Amniotic stem cell (primary cell): Measurements from ENCODE around the gene ACTR5.

Experiments
- DNase-seq: peaks from one replicate; lab custom pipeline; 2025; lab: John Stamatoyannopoulos, UW

Gene ACTR5

GRCh38 chr20:38728911-38729642 is 19.2 kb upstream of the ACTR5 start:
- DNase-seq: no peak

- no peak for DNase-seq
These were observed 18.5 kb upstream of the ACTR5 start for GRCh38 chr20:38729767-38730166.

GRCh38 chr20:38730167-38730988 is 17.9 kb upstream of the ACTR5 start:
- DNase-seq: no peak

- no peak for DNase-seq
These were observed 17.1 kb upstream of the ACTR5 start for GRCh38 chr20:38730989-38731737.

GRCh38 chr20:38731738-38732113 is 16.5 kb upstream of the ACTR5 start:
- DNase-seq: no peak

GRCh38 chr20:38732981-38733380 is 15.3 kb upstream of the ACTR5 start:
- DNase-seq: no peak

- no peak for DNase-seq
These were observed 13.1 kb upstream of the ACTR5 start for GRCh38 chr20:38735172-38735571.

- DNase-seq: no peak
These were observed 10.4 kb upstream of the ACTR5 start for GRCh38 chr20:38737887-38738286.

- DNase-seq: no peak
These were observed 2.5 kb upstream of the ACTR5 start for GRCh38 chr20:38745757-38746156.

- no peak for DNase-seq
These were observed 664 bp upstream of the ACTR5 start for GRCh38 chr20:38747495-38748096.

GRCh38 chr20:38748861-38749149 is 545 bp downstream of the ACTR5 start:
- no peak for DNase-seq

GRCh38 chr20:38751360-38751976 is 3.2 kb downstream of the ACTR5 start:
- DNase-seq: no peak

- DNase-seq: no peak
These were observed 3.8 kb downstream of the ACTR5 start for GRCh38 chr20:38752029-38752428.

GRCh38 chr20:38754924-38755323 is 6.7 kb downstream of the ACTR5 start:
- no peak for DNase-seq

- no peak for DNase-seq
These were observed 7.2 kb downstream of the ACTR5 start for GRCh38 chr20:38755324-38755910.

- no peak for DNase-seq
These were observed 9.0 kb downstream of the ACTR5 start for GRCh38 chr20:38757145-38757775.

GRCh38 chr20:38759106-38759505 is 10.8 kb downstream of the ACTR5 start:
- no peak for DNase-seq

- DNase-seq: no peak
These were observed 12.7 kb downstream of the ACTR5 start for GRCh38 chr20:38760978-38761377.

GRCh38 chr20:38762174-38762573 is 13.9 kb downstream of the ACTR5 start:
- no peak for DNase-seq

- DNase-seq: no peak
These were observed 15.4 kb downstream of the ACTR5 start for GRCh38 chr20:38763616-38764015.
